ENCODE results near the gene ITCH. TPM values are rescaled to one million over a fixed set of nuclear protein-coding genes. Genes with fewer than 3 reads are reported as not detected.
"Not testable (repeated sequence)": the region's sequence is repeated elsewhere in the genome, so short reads cannot be mapped to it uniquely, and the experiment has no call there.

ITCH gene
- total RNA-seq, 3 donors from 2014 or later = 56.6 to 72.3 (median 60.6) TPM

DNA sequence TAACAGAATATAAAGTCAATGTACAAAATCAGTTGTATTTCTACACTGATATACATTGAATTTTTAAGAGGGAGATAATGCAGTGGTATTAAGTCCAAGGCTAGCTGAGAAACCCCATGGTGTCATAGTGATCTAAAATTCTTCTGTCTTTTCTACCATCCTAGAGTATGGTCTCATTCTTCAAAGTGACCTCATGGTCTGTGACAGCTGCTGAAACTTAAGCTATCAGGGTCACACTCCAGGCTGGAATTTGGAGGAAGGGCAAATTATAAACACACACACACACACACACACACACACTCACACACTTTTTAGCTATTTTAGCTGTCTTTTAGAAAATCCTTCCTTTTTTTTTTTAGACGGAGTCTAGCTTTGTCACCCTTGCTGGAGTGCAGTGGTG lies 105.9 kb downstream of the ITCH start:
- Histone ChIP-seq H3K27me3 (no peaks in the 10 kb centered on the region), H3K36me3 (peaks cover 4% of the 10 kb centered on the region), H3K9me3 (no peaks in the 10 kb centered on the region), H3K4me3 (no peak overlapping the region), H3K4me1 (no peaks in the 10 kb centered on the region), H3K27ac (no peak overlapping the region)
- no peak for DNase-seq (ENCODE audit: low spot score in 2 of 2)
- TF ChIP-seq POLR2A (IDR thresholded peaks at IDR 0.05) (no peak), POLR2AphosphoS5 (IDR thresholded peaks at IDR 0.05) (no peak), CTCF (IDR thresholded peaks at IDR 0.05) (no peak)
- intact Hi-C loops (cut with DNase I; ENCODE audit: low total_unique reads) = no loop called here

DNA sequence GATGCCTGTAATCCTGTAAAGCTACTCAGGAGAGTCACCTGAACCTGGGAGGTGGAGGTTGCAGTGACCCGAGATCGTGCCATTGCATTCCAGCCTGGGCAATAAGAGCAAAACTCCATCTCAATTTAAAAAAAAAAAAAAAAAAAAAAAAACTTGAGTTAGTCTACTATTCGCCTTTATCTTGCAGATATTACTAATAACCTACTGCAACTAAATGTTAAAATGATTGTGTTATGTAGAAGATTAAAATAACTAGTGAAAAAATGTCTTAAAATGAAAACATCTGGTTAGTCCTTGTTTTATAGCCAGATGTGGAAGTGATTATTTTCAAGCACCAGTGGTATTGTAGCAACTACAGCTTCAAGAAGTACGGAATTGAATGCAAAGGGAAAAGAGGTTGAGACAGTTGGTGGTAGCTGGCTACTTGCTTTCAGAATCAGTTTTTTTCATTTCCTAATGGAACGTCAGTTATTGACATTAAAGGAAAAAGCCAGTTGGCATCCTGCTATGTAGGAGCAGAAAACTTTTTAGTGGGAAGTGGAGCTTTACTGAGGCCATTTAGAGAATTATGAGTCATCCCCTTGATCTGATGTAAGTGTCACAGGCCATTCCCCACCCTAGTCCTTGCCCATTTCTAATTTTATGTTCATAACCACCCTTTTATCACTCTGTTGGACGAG lies 109.3 kb downstream of the ITCH start:
- Histone ChIP-seq H3K36me3 (peaks cover 4% of the 10 kb centered on the region), H3K27ac (no peak overlapping the region), H3K27me3 (no peaks in the 10 kb centered on the region), H3K9me3 (no peaks in the 10 kb centered on the region), H3K4me3 (no peak overlapping the region), H3K4me1 (no peaks in the 10 kb centered on the region)
- intact Hi-C loops (cut with DNase I; ENCODE audit: low total_unique reads) = no loop called here
- TF ChIP-seq POLR2AphosphoS5 (IDR thresholded peaks at IDR 0.05) = no peak
- no peak for TF ChIP-seq POLR2A (IDR thresholded peaks at IDR 0.05)
- TF ChIP-seq CTCF (IDR thresholded peaks at IDR 0.05) = no peak
- DNase-seq (ENCODE audit: low spot score in 2 of 2) = no peak

GRCh38 chr20:34473262-34473883 lies 110.3 kb downstream of the ITCH start:
- Histone ChIP-seq H3K27me3 (no peaks in the 10 kb centered on the region), H3K36me3 (peaks cover 4% of the 10 kb centered on the region), H3K27ac (no peak overlapping the region), H3K9me3 (no peaks in the 10 kb centered on the region), H3K4me3 (no peak overlapping the region), H3K4me1 (no peaks in the 10 kb centered on the region)
- intact Hi-C loops (cut with DNase I; ENCODE audit: low total_unique reads) = no loop called here
- DNase-seq (ENCODE audit: low spot score in 2 of 2) = no peak
- no peak for TF ChIP-seq POLR2A (IDR thresholded peaks at IDR 0.05)
- TF ChIP-seq POLR2AphosphoS5 (IDR thresholded peaks at IDR 0.05) = no peak
- no peak for TF ChIP-seq CTCF (IDR thresholded peaks at IDR 0.05)

DNA sequence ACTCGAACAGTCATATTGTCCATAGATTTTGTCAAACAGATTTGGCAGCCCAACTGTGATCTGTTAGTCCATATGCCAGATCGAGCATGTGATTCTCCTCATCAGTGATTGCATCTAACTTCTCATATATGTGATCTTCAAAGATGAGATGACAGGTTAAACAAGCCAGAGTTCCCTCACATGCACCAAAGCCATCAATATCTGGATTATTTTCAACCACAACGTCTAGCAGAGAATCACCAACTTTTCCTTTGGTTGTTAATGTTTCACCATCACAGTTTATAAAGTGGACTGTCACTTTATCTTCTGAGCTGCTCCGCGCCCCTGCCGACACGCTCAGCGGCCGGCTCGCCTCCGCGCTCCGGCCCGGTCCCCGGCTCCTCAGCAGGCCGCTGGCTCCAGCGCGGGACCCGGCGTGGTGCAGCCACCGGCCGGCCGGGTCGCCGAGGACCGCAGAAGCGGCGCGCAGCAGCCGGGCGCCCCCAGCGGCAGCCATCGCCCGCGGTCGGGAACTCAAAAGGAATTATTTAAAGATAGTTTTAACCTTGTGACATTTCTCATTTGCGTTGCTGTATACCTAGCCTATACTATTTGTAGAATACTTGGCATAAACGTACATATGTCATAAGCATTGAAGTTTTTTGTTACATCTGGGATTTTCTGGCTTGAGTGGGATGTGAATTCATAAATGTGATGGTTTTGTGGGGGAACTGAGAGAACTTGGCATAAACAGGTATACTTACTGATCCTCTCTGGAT lies 113.1 kb downstream of the ITCH start:
- H3K27ac ChIP-seq = no peak overlapping the region
- no peaks in the 10 kb centered on the region for H3K4me1 ChIP-seq
- peak in 2 of 3 donors; percentile 9 to 62 for TF ChIP-seq CTCF (IDR thresholded peaks at IDR 0.05)
- no peak for TF ChIP-seq POLR2AphosphoS5 (IDR thresholded peaks at IDR 0.05)
- TF ChIP-seq POLR2A (IDR thresholded peaks at IDR 0.05) = no peak
- H3K27me3 ChIP-seq = no peaks in the 10 kb centered on the region
- DNase-seq (ENCODE audit: low spot score in 2 of 2) = no peak
- no peaks in the 10 kb centered on the region for H3K36me3 ChIP-seq
- no peaks in the 10 kb centered on the region for H3K9me3 ChIP-seq
- intact Hi-C loops (cut with DNase I; ENCODE audit: low total_unique reads) = no loop called here
- no peak overlapping the region for H3K4me3 ChIP-seq

GRCh38 chr20:34479627-34480026 lies 116.6 kb downstream of the ITCH start:
- H3K9me3 ChIP-seq = no peaks in the 10 kb centered on the region
- H3K27me3 ChIP-seq = no peaks in the 10 kb centered on the region
- DNase-seq (ENCODE audit: low spot score in 2 of 2) = no peak
- H3K27ac ChIP-seq = no peak overlapping the region
- intact Hi-C loops (cut with DNase I; ENCODE audit: low total_unique reads) = no loop called here
- no peak overlapping the region for H3K4me3 ChIP-seq
- no peaks in the 10 kb centered on the region for H3K4me1 ChIP-seq
- TF ChIP-seq POLR2A (IDR thresholded peaks at IDR 0.05) = no peak
- no peak for TF ChIP-seq POLR2AphosphoS5 (IDR thresholded peaks at IDR 0.05)
- TF ChIP-seq CTCF (IDR thresholded peaks at IDR 0.05) = no peak
- no peaks in the 10 kb centered on the region for H3K36me3 ChIP-seq

- H3K27me3 ChIP-seq; H3K36me3 ChIP-seq; H3K4me3 ChIP-seq; intact Hi-C loops (cut with DNase I; ENCODE audit: low total_unique reads); H3K4me1 ChIP-seq; DNase-seq (ENCODE audit: low spot score in 2 of 2); H3K27ac ChIP-seq; H3K9me3 ChIP-seq: not testable (repeated sequence)
Measured at GRCh38 chr20:34482154-34482553, 119.1 kb downstream of the ITCH start.

DNA sequence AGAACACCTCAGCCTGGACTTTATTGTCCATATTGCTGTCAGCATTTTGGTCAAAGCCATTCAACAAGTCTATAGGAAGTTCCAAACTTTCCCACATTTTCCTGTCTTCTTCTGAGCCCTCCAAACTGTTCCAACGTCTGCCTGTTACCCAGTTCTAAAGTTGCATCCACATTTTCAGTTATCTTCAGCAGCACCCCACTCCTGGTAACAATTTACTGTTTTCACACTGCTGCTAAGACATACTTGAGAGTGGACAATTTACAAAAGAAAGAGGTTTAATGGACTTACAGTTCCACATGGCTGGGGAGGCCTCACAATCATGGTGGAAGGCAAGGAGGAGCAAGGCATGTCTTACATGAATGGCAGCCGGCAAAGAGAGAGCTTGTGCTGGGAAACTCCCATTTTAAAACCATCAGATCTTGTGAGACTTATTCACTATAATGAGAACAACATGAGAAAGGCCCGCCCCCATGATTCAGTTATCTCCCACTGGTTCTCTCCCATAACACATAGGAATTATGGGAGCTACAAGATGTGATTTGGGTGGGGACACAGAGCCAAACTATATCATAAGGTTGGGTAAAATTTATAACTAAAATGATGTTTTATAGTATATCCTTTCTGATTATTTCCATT lies 120.6 kb downstream of the ITCH start:
- H3K27ac ChIP-seq; DNase-seq (ENCODE audit: low spot score in 2 of 2); H3K36me3 ChIP-seq; intact Hi-C loops (cut with DNase I; ENCODE audit: low total_unique reads); H3K9me3 ChIP-seq; H3K4me3 ChIP-seq; H3K4me1 ChIP-seq; H3K27me3 ChIP-seq: not testable (repeated sequence)
